AG10803 (cell line): ENCODE results near the gene STAG3.
"Not testable (repeated sequence)": the region's sequence is repeated elsewhere in the genome, so short reads cannot be mapped to it uniquely, and the experiment has no call there.

Source experiments
- DNase-seq: peaks from one replicate; pipeline ENCODE4 v3.0.0; 2010; ENCODE audit warnings: low read depth
- H3K4me3 ChIP-seq: 2 replicates; pipeline ENCODE4 v1.5.1; 2011; ENCODE audit warnings: mild to moderate bottlenecking, low read length, control low read depth
- CTCF ChIP-seq: conservative IDR thresholded peaks from 2 replicates; pipeline ENCODE4 v1.5.1; 2011; ENCODE audit warnings: mild to moderate bottlenecking, low read length, control low read depth, inconsistent platforms

Gene STAG3

GRCh38 chr7:100220586-100221230 lies 43.0 kb downstream of the STAG3 start:
- no peak overlapping the region for H3K4me3 ChIP-seq
- TF ChIP-seq CTCF, result no peak
- DNase-seq, result no peak

GRCh38 chr7:100221231-100221718 lies 43.6 kb downstream of the STAG3 start:
- no peak for TF ChIP-seq CTCF
- DNase-seq, result no peak
- H3K4me3 ChIP-seq, result no peak overlapping the region

- no peak overlapping the region for H3K4me3 ChIP-seq
Measured at GRCh38 chr7:100221767-100222444, 44.2 kb downstream of the STAG3 start.

GRCh38 chr7:100222445-100223132 lies 44.9 kb downstream of the STAG3 start:
- no peak overlapping the region for H3K4me3 ChIP-seq
- DNase-seq, result no peak
- no peak for TF ChIP-seq CTCF

More at GRCh38 chr7:100221767-100222444, 44.2 kb downstream of the STAG3 start:
- DNase-seq, result no peak
- no peak for TF ChIP-seq CTCF

GRCh38 chr7:100223376-100223927 lies 45.7 kb downstream of the STAG3 start:
- not testable (repeated sequence) for DNase-seq, H3K4me3 ChIP-seq

- H3K4me3 ChIP-seq, DNase-seq: not testable (repeated sequence)
Measured at GRCh38 chr7:100224891-100225290, 47.2 kb downstream of the STAG3 start.

GRCh38 chr7:100234660-100235317 lies 57.1 kb downstream of the STAG3 start:
- DNase-seq, result not testable (repeated sequence)

GRCh38 chr7:100239975-100240374 lies 62.3 kb downstream of the STAG3 start:
- H3K4me3 ChIP-seq, DNase-seq: not testable (repeated sequence)

More at GRCh38 chr7:100234660-100235317, 57.1 kb downstream of the STAG3 start:
- H3K4me3 ChIP-seq, result not testable (repeated sequence)

GRCh38 chr7:100243385-100243784 lies 65.7 kb downstream of the STAG3 start:
- DNase-seq, result peak; percentile 15
- not testable (repeated sequence) for H3K4me3 ChIP-seq

GRCh38 chr7:100244988-100245605 lies 67.4 kb downstream of the STAG3 start:
- H3K4me3 ChIP-seq, DNase-seq: not testable (repeated sequence)

GRCh38 chr7:100246121-100246864 lies 68.6 kb downstream of the STAG3 start:
- not testable (repeated sequence) for H3K4me3 ChIP-seq, DNase-seq

GRCh38 chr7:100246865-100247137 lies 69.1 kb downstream of the STAG3 start:
- not testable (repeated sequence) for H3K4me3 ChIP-seq

More at GRCh38 chr7:100246865-100247137, 69.1 kb downstream of the STAG3 start:
- not testable (repeated sequence) for DNase-seq
